Loucy (cell line): ENCODE measurements around the gene EEF1AKMT1.

Source experiments
- EZH2phosphoT487 ChIP-seq: fragments of 200-600 bp; IDR thresholded peaks from 2 replicates; pipeline ENCODE4 v1.6.1; 2018; ENCODE audit warnings: antibody characterized with exemption, mild to moderate bottlenecking, moderate library complexity, borderline replicate concordance
- TF ChIP-seq, protein P1 (sequence below): fragments of 200-600 bp; sonication (generic); conservative IDR thresholded peaks from 2 replicates; pipeline ENCODE4 v1.5.1; 2014; ENCODE audit warnings: mild to moderate bottlenecking, antibody characterized with exemption, low read length

- TF ChIP-seq, protein P1, sequence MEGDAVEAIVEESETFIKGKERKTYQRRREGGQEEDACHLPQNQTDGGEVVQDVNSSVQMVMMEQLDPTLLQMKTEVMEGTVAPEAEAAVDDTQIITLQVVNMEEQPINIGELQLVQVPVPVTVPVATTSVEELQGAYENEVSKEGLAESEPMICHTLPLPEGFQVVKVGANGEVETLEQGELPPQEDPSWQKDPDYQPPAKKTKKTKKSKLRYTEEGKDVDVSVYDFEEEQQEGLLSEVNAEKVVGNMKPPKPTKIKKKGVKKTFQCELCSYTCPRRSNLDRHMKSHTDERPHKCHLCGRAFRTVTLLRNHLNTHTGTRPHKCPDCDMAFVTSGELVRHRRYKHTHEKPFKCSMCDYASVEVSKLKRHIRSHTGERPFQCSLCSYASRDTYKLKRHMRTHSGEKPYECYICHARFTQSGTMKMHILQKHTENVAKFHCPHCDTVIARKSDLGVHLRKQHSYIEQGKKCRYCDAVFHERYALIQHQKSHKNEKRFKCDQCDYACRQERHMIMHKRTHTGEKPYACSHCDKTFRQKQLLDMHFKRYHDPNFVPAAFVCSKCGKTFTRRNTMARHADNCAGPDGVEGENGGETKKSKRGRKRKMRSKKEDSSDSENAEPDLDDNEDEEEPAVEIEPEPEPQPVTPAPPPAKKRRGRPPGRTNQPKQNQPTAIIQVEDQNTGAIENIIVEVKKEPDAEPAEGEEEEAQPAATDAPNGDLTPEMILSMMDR = no peak
- no peak for TF ChIP-seq EZH2phosphoT487
Measured at GRCh38 chr13:20679879-20680278, 93.9 kb downstream of the EEF1AKMT1 start.
